Kidney (tissue), 14 donors: ENCODE measurements around the gene SOX1. TPM values are rescaled to one million over a fixed set of nuclear protein-coding genes. Genes with fewer than 3 reads are reported as not detected.

Experiments
- DNase-seq, 5 donors: peaks; one replicate each; pipeline ENCODE4 v3.0.0-alpha.2; 2013 to 2020
- FAIRE-seq: peaks from 2 replicates; lab custom pipeline; 2012; peaks lifted over from hg19 to GRCh38; lab: Jason Lieb, UNC
- H3K27ac ChIP-seq, 2 donors: one replicate each; pipeline ENCODE4 v1.7.0; 2013; ENCODE audit warnings: low read depth in 2 of 2, low read length in 2 of 2, inconsistent platforms in 1 of 2
- H3K27me3 ChIP-seq: one replicate; pipeline ENCODE4 v1.7.1; 2013; ENCODE audit warnings: low read length, inconsistent platforms; ENCODE audit not compliant: control insufficient read depth, insufficient read depth
- H3K36me3 ChIP-seq, 3 donors: one replicate each; pipeline versions ENCODE4 v1.7.0 to v1.7.1; 2013; ENCODE audit warnings: low read length in 3 of 3, control low read depth in 1 of 3, inconsistent platforms in 1 of 3; ENCODE audit not compliant: insufficient read depth in 3 of 3, control insufficient read depth in 2 of 3
- H3K4me1 ChIP-seq, 3 donors: one replicate each; pipeline versions ENCODE4 v1.7.0 to v1.7.1; 2013; ENCODE audit warnings: low read length in 3 of 3, inconsistent platforms in 1 of 3, low read depth in 1 of 3; ENCODE audit not compliant: control insufficient read depth in 2 of 3, insufficient read depth in 2 of 3
- H3K4me3 ChIP-seq, 3 donors: one replicate each; pipeline versions ENCODE4 v1.7.0 to v1.8.1; 2013; ENCODE audit warnings: low read length in 3 of 3, control low read depth in 1 of 3, inconsistent platforms in 1 of 3
- H3K9ac ChIP-seq, 3 donors: one replicate each; pipeline versions ENCODE4 v1.7.0 to v1.7.1; 2013; ENCODE audit warnings: low read length in 3 of 3, control low read depth in 1 of 3, inconsistent platforms in 1 of 3
- H3K9me3 ChIP-seq, 3 donors: one replicate each; pipeline versions ENCODE4 v1.7.0 to v1.7.1; 2013; ENCODE audit warnings: low read length in 3 of 3, control low read depth in 1 of 3, inconsistent platforms in 1 of 3; ENCODE audit not compliant: control insufficient read depth in 2 of 3, insufficient read depth in 1 of 3
- intact Hi-C: fragments of 100-400 bp; cut with DNase I; formaldehyde crosslinking; loops from one replicate; pipeline ENCODE4 v1.11.1; 2022
- polyA plus RNA-seq: library from polyadenylated mRNA; stranded (reverse); fragments of 350-450 nt; fragmentation: Illumina TruSeq; extraction: RNeasy Lipid Tissue Mini Kit (QIAGEN cat#74804); gene quantifications from one replicate; pipeline ENCODE4 v1.2.3, GENCODE V29; 2014; ENCODE audit warnings: low read depth, low replicate concordance; ENCODE audit not compliant: insufficient read depth
- total RNA-seq: library from RNA; stranded (reverse); fragmentation: NEBNext Ultra II Directional; extraction: Animal tissue kit (Norgen Biotek cat#: 25700); gene quantifications from one replicate; pipeline ENCODE4 v1.2.1, GENCODE V29; 2021
- TF ChIP-seq, protein P1 (sequence below): IDR thresholded peaks from 3 replicates; pipeline ENCODE4 v1.5.1; 2012; ENCODE audit warnings: mild to moderate bottlenecking, moderate library complexity, borderline replicate concordance; ENCODE audit not compliant: insufficient read depth; ENCODE audit errors: extremely low read depth
- donor health status: control.
- donor health status: control.
- donor health status: control.
- donor health status: control.
- donor health status: control.
- donor health status: DM: yes; HTN: yes; CAD: no.
- donor health status: Normal renal cell carcinoma (clear cell type).

SOX1 gene
- total and polyA plus RNA-seq, 2 donors from 2014 or later: not detected

DNA sequence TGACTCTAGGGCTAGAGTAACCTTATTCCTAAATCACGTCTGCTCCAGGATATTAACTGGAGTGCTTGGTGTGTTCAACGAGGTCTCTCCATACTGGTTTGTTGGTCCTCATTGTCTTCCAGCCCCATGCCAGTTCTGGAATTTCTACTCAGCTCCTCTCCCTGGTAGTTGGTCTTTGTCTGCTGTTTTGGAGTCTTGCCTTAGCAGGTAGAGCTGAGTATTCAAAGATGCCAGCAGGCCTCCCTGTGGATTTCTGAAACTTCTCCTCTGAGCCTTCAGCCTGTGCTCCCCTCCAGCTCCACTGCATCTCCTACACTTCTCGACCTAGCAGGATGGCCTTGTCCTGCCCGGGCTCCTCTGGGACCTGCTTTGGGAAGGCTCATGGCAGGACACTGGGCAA is 25.5 kb downstream of the SOX1 start:
- no peaks in the 10 kb centered on the region for H3K4me1 ChIP-seq
- FAIRE-seq (no peak), DNase-seq (no peak)
- H3K27ac ChIP-seq: no peak overlapping the region
- TF ChIP-seq, protein P1, sequence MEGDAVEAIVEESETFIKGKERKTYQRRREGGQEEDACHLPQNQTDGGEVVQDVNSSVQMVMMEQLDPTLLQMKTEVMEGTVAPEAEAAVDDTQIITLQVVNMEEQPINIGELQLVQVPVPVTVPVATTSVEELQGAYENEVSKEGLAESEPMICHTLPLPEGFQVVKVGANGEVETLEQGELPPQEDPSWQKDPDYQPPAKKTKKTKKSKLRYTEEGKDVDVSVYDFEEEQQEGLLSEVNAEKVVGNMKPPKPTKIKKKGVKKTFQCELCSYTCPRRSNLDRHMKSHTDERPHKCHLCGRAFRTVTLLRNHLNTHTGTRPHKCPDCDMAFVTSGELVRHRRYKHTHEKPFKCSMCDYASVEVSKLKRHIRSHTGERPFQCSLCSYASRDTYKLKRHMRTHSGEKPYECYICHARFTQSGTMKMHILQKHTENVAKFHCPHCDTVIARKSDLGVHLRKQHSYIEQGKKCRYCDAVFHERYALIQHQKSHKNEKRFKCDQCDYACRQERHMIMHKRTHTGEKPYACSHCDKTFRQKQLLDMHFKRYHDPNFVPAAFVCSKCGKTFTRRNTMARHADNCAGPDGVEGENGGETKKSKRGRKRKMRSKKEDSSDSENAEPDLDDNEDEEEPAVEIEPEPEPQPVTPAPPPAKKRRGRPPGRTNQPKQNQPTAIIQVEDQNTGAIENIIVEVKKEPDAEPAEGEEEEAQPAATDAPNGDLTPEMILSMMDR: no peak
- intact Hi-C loops: no loop called here
- H3K36me3 ChIP-seq: no peaks in the 10 kb centered on the region
- no peak overlapping the region for H3K4me3 ChIP-seq
- H3K9ac ChIP-seq: no peak overlapping the region
- no peaks in the 10 kb centered on the region for H3K9me3 ChIP-seq
- peaks cover 8% of the 10 kb centered on the region for H3K27me3 ChIP-seq

DNA sequence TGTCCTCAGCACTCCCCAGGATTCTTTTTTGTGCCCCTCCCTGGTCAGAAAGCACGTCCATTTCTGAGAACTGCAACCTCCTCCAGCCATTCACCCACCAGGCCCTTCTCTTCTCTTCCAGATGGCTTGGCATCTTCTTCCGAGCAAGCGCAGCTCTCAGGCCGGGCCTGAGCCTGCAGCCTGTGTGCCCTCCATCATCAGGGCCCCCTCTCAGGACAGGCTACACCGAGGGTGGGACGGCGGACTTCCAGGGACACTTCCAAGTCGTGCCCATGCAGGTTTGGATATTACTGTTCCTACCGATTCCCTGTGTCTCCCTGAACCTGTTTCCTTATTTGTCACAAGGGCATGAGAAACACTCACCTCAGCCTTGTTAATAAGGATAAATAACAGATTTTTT is 28.4 kb downstream of the SOX1 start:
- Histone ChIP-seq H3K4me1 (no peaks in the 10 kb centered on the region), H3K27me3 (peaks cover 8% of the 10 kb centered on the region), H3K27ac (no peak overlapping the region), H3K9ac (no peak overlapping the region), H3K9me3 (no peaks in the 10 kb centered on the region), H3K4me3 (no peak overlapping the region), H3K36me3 (no peaks in the 10 kb centered on the region)
- DNase-seq (no peak), FAIRE-seq (no peak)
- TF ChIP-seq, protein P1: no peak
- intact Hi-C loops: no loop called here

DNA sequence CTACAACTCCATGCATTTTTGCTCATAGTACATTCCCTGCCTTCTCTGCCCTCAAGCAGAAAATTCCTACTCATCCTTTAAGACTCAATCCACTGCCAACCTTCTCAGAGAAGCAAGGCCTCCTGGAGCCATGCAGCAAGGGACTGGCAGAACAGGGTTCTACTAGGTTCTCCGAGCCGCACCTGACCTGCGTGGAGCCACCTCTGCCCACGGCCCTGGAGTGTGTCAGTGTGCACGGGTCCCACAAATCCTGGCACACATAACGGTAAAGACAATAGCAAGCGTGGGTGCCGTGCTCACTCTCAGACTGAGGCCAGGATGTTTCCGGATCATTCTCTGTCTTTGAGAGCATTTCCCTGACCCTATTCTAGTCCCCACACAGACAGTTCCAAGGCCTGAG is 30.0 kb downstream of the SOX1 start:
- Histone ChIP-seq H3K9ac (no peak overlapping the region), H3K4me3 (no peak overlapping the region), H3K4me1 (no peaks in the 10 kb centered on the region), H3K36me3 (no peaks in the 10 kb centered on the region), H3K27ac (no peak overlapping the region), H3K9me3 (no peaks in the 10 kb centered on the region), H3K27me3 (peaks cover 16% of the 10 kb centered on the region)
- DNase-seq (no peak), FAIRE-seq (no peak)
- intact Hi-C loops: no loop called here
- TF ChIP-seq, protein P1: no peak

DNA sequence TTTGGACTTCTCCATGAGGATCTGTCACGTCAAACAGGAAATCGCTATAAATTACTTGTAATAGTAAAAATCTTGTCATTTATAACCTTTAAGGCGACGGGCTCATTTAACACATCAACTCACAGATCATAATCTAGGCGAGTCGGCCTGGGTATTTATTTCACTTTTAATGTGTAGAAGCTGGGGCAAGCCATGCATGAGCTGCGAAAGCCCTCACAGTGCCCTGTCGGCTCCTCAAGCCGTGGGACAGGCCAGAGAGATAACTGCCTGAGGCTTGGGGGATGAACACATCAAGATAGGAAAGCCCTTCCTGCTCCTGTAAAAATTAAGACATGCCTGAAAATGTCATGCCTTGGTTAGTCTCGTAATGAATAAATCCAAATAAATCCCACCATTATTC is 30.8 kb downstream of the SOX1 start:
- TF ChIP-seq, protein P1: no peak
- Histone ChIP-seq H3K27ac (no peak overlapping the region), H3K4me1 (no peaks in the 10 kb centered on the region), H3K4me3 (no peak overlapping the region), H3K9me3 (no peaks in the 10 kb centered on the region), H3K36me3 (no peaks in the 10 kb centered on the region), H3K27me3 (peaks cover 17% of the 10 kb centered on the region), H3K9ac (no peak overlapping the region)
- FAIRE-seq: no peak
- intact Hi-C loops: no loop called here
- no peak for DNase-seq
